Left cardiac atrium (tissue), 4 donors: ENCODE measurements around the gene LINC00305. TPM values are rescaled to one million over a fixed set of nuclear protein-coding genes. Genes with fewer than 3 reads are reported as not detected.

ENCODE experiments used
- ATAC-seq, 2 donors: fragments of 200-7000 bp; cut with Tn5 transposase; one replicate each; pipeline ENCODE4 v1.9.1; 2020; ENCODE audit warnings: mild to moderate bottlenecking in 2 of 2, moderate library complexity in 2 of 2
- DNase-seq: peaks from one replicate; pipeline ENCODE4 v3.0.0-alpha.2; 2020
- intact Hi-C, 2 donors: fragments of 100-400 bp; cut with DNase I; formaldehyde crosslinking; loops; one replicate each; pipeline versions ENCODE4 v1.14.1 to v1.15.1; 2022 to 2023
- total RNA-seq, 2 donors: library from RNA; stranded (reverse); fragmentation: NEBNext Ultra II Directional; extraction: Animal tissue kit (Norgen Biotek cat#: 25700); gene quantifications; one replicate each; pipeline ENCODE4 v1.2.1, GENCODE V29; 2021
- donor health status: DM: no; HTN: yes; CAD: no.
- donor health status: DM: no; HTN: yes; CAD: no; lungs with severe emphysema.
- donor health status: DM: yes; HTN: yes; CAD: no.
- donor health status: Dilated cardiomyopathy.

Gene LINC00305
- total RNA-seq, 2 donors from 2014 or later: not detected

GRCh38 chr18:64118406-64118805 is 30.5 kb downstream of the LINC00305 start:
- DNase-seq (no peak), ATAC-seq (no peak)
- intact Hi-C loops: no loop called here

- ATAC-seq (no peak), DNase-seq (no peak)
- intact Hi-C loops: no loop called here
Observed at GRCh38 chr18:64116571-64117175, 32.2 kb downstream of the LINC00305 start.

GRCh38 chr18:64115881-64116280 is 33.0 kb downstream of the LINC00305 start:
- DNase-seq (no peak), ATAC-seq (no peak)
- intact Hi-C loops: no loop called here

GRCh38 chr18:64111950-64112349 is 36.9 kb downstream of the LINC00305 start:
- intact Hi-C loops: no loop called here
- ATAC-seq: no peak
- DNase-seq: no peak

GRCh38 chr18:64110692-64111480 is 38.0 kb downstream of the LINC00305 start:
- intact Hi-C loops: no loop called here
- no peak for ATAC-seq

GRCh38 chr18:64103986-64104385 is 44.9 kb downstream of the LINC00305 start:
- no peak for DNase-seq
- intact Hi-C loops: no loop called here
- ATAC-seq: no peak

More at GRCh38 chr18:64110692-64111480, 38.0 kb downstream of the LINC00305 start:
- no peak for DNase-seq

GRCh38 chr18:64100116-64100922 is 48.6 kb downstream of the LINC00305 start:
- intact Hi-C loops: no loop called here
- no peak for ATAC-seq
- DNase-seq: no peak

GRCh38 chr18:64099244-64099643 is 49.6 kb downstream of the LINC00305 start:
- intact Hi-C loops: no loop called here
- DNase-seq (no peak), ATAC-seq (no peak)

- intact Hi-C loops: no loop called here
- DNase-seq: no peak
- ATAC-seq: no peak
Observed at GRCh38 chr18:64097497-64097896, 51.4 kb downstream of the LINC00305 start.

- intact Hi-C loops: no loop called here
- ATAC-seq (no peak), DNase-seq (no peak)
Observed at GRCh38 chr18:64095056-64095455, 53.8 kb downstream of the LINC00305 start.

- ATAC-seq: no peak
- intact Hi-C loops: no loop called here
- no peak for DNase-seq
Observed at GRCh38 chr18:64094210-64094609, 54.7 kb downstream of the LINC00305 start.

- DNase-seq: no peak
- ATAC-seq: no peak
- intact Hi-C loops: no loop called here
Observed at GRCh38 chr18:64091526-64091925, 57.4 kb downstream of the LINC00305 start.

GRCh38 chr18:64090876-64091275 is 58.0 kb downstream of the LINC00305 start:
- DNase-seq (no peak), ATAC-seq (no peak)
- intact Hi-C loops: no loop called here

GRCh38 chr18:64083916-64084315 is 65.0 kb downstream of the LINC00305 start:
- intact Hi-C loops: no loop called here
- DNase-seq (no peak), ATAC-seq (no peak)

- intact Hi-C loops: no loop called here
- no peak for DNase-seq
- no peak for ATAC-seq
Observed at GRCh38 chr18:64082513-64082912, 66.4 kb downstream of the LINC00305 start.

- DNase-seq (no peak), ATAC-seq (no peak)
- intact Hi-C loops: no loop called here
Observed at GRCh38 chr18:64082054-64082453, 66.8 kb downstream of the LINC00305 start.

GRCh38 chr18:64073971-64074370 is 74.9 kb downstream of the LINC00305 start:
- intact Hi-C loops: no loop called here
- DNase-seq: no peak
- no peak for ATAC-seq

GRCh38 chr18:64055019-64055418 is 93.9 kb downstream of the LINC00305 start:
- intact Hi-C loops: no loop called here
- ATAC-seq (no peak), DNase-seq (no peak)

- ATAC-seq (no peak), DNase-seq (no peak)
- intact Hi-C loops: no loop called here
Observed at GRCh38 chr18:64053246-64053645, 95.6 kb downstream of the LINC00305 start.

- ATAC-seq (no peak), DNase-seq (no peak)
- intact Hi-C loops: no loop called here
Observed at GRCh38 chr18:64052772-64053171, 96.1 kb downstream of the LINC00305 start.
